Neural progenitor cell (in vitro differentiated cells): Measurements from ENCODE around the gene TMED7. TPM values are rescaled to one million over a fixed set of nuclear protein-coding genes. Genes with fewer than 3 reads are reported as not detected.

Experiments used
- DNase-seq: peaks from one replicate; pipeline ENCODE4 v3.0.0-alpha.2; 2016; ENCODE audit warnings: low spot score
- H2AFZ ChIP-seq: fragments of 200-600 bp; sonication (generic); replicated peaks from 2 replicates; pipeline ENCODE4 v1.6.1; 2016; ENCODE audit warnings: antibody characterized with exemption
- H3F3A ChIP-seq: fragments of 200-600 bp; sonication (generic); 2 replicates; pipeline ENCODE4 v1.6.1; 2016; ENCODE audit warnings: antibody characterized with exemption, low read depth
- H3K27ac ChIP-seq: fragments of 200-600 bp; sonication (generic); 2 replicates; pipeline ENCODE4 v1.5.1; 2016; ENCODE audit warnings: mild to moderate bottlenecking
- H3K27me3 ChIP-seq: fragments of 200-600 bp; sonication (generic); 2 replicates; pipeline ENCODE4 v1.6.1; 2016; ENCODE audit warnings: mild to moderate bottlenecking, moderate library complexity
- H3K36me3 ChIP-seq: fragments of 200-600 bp; sonication (generic); 2 replicates; pipeline ENCODE4 v1.5.1; 2016
- H3K4me1 ChIP-seq: fragments of 200-600 bp; sonication (generic); 2 replicates; pipeline ENCODE4 v1.6.1; 2016; ENCODE audit warnings: mixed run types
- H3K4me2 ChIP-seq: fragments of 200-600 bp; sonication (generic); 2 replicates; pipeline ENCODE4 v1.6.1; 2016
- H3K4me3 ChIP-seq: fragments of 200-600 bp; sonication (generic); 2 replicates; pipeline ENCODE4 v1.5.1; 2016
- H3K79me2 ChIP-seq: fragments of 200-600 bp; sonication (generic); 2 replicates; pipeline ENCODE4 v1.6.1; 2016; ENCODE audit warnings: low read depth
- H3K9ac ChIP-seq: fragments of 200-600 bp; sonication (generic); 2 replicates; pipeline ENCODE4 v1.6.1; 2016
- H3K9me3 ChIP-seq: fragments of 200-600 bp; sonication (generic); 2 replicates; pipeline ENCODE4 v1.5.1; 2016; ENCODE audit warnings: low read depth
- H4K20me1 ChIP-seq: fragments of 200-600 bp; sonication (generic); 2 replicates; pipeline ENCODE4 v1.6.1; 2016; ENCODE audit warnings: low read depth
- H3K27ac Mint-ChIP-seq: 3 replicates; pipeline ENCODE4 v1.8.0; 2021; ENCODE audit warnings: mixed read lengths
- H3K27me3 Mint-ChIP-seq: 2 replicates; pipeline ENCODE4 v1.8.0; 2022; ENCODE audit warnings: low read depth, mild to moderate bottlenecking, inconsistent platforms, moderate library complexity, mixed read lengths; ENCODE audit not compliant: insufficient read depth
- H3K36me3 Mint-ChIP-seq: 3 replicates; pipeline ENCODE4 v1.8.0; 2021; ENCODE audit warnings: mixed read lengths
- H3K4me1 Mint-ChIP-seq: 3 replicates; pipeline ENCODE4 v1.8.0; 2021; ENCODE audit warnings: mixed read lengths
- H3K4me3 Mint-ChIP-seq: 3 replicates; pipeline ENCODE4 v1.8.0; 2021; ENCODE audit warnings: mild to moderate bottlenecking, moderate library complexity, mixed read lengths
- H3K9me3 Mint-ChIP-seq: 3 replicates; pipeline ENCODE4 v1.8.0; 2020; ENCODE audit warnings: mixed read lengths
- CTCF ChIP-seq: fragments of 200-600 bp; sonication (generic); IDR thresholded peaks from 2 replicates; pipeline ENCODE4 v1.5.1; 2017; ENCODE audit warnings: antibody characterized with exemption, mild to moderate bottlenecking
- EZH2 ChIP-seq: fragments of 200-600 bp; sonication (generic); IDR thresholded peaks from 2 replicates; pipeline ENCODE4 v1.6.1; 2017; ENCODE audit warnings: antibody characterized with exemption, mild to moderate bottlenecking, moderate library complexity
- EZH2phosphoT487 ChIP-seq: fragments of 200-600 bp; sonication (generic); IDR thresholded peaks from 2 replicates; pipeline ENCODE4 v1.6.1; 2017; ENCODE audit warnings: antibody characterized with exemption
- total RNA-seq: library from RNA; depleted of rRNA; stranded (reverse); fragments of >200 nt; gene quantifications from 2 replicates; pipeline ENCODE4 v1.2.3, GENCODE V29; 2015; ENCODE audit warnings: low replicate concordance

TMED7 gene
- total RNA-seq, 1 donor from 2014 or later, result 112 TPM

- H3K79me2 ChIP-seq, result no peaks in the 10 kb centered on the region
- no peak overlapping the region for H3K27ac ChIP-seq
- Mint-ChIP-seq H3K4me1 (peaks cover 10% of the 10 kb centered on the region), H3K4me3 (peak overlapping the region; percentile 64), H3K9me3 (peaks cover 8% of the 10 kb centered on the region), H3K27me3 (no peaks in the 10 kb centered on the region), H3K27ac (no peak overlapping the region), H3K36me3 (peaks cover 25% of the 10 kb centered on the region)
- peaks cover 3% of the 10 kb centered on the region for H4K20me1 ChIP-seq
- no peak overlapping the region for H2AFZ ChIP-seq
- no peaks in the 10 kb centered on the region for H3K27me3 ChIP-seq
- H3K4me1 ChIP-seq, result peaks cover 21% of the 10 kb centered on the region
- peaks cover 16% of the 10 kb centered on the region for H3F3A ChIP-seq
- H3K4me2 ChIP-seq, result peak overlapping the region; percentile 92
- H3K9me3 ChIP-seq, result no peaks in the 10 kb centered on the region
- peaks cover 3% of the 10 kb centered on the region for H3K36me3 ChIP-seq
- TF ChIP-seq CTCF (no peak), EZH2phosphoT487 (no peak), EZH2 (no peak)
- peak; percentile 69 for DNase-seq
- peak overlapping the region; percentile 56 for H3K4me3 ChIP-seq
- no peak overlapping the region for H3K9ac ChIP-seq
Measured at GRCh38 chr5:115602591-115603125, 23.2 kb downstream of the TMED7 start.

GRCh38 chr5:115601701-115602590 is 23.9 kb downstream of the TMED7 start, which contains the start of gene TICAM2:
Gene TICAM2, minus strand, starts transcription at chr5:115602479. Its CDS starts 21,223 bp downstream, at chr5:115581256.
- no peak within 1 kb of the TSS for H3K9ac ChIP-seq
- Mint-ChIP-seq H3K4me1 (peaks cover 10% of the 10 kb centered on the region), H3K4me3 (peak within 1 kb of the TSS; percentile 64), H3K27me3 (no peaks in the 10 kb centered on the region), H3K9me3 (peaks cover 8% of the 10 kb centered on the region), H3K27ac (no peak within 1 kb of the TSS), H3K36me3 (peaks cover 25% of the 10 kb centered on the region)
- H3K4me3 ChIP-seq, result peak within 1 kb of the TSS; percentile 56
- peaks cover 3% of the 10 kb centered on the region for H3K36me3 ChIP-seq
- no peak within 1 kb of the TSS for H3K27ac ChIP-seq
- H3K9me3 ChIP-seq, result no peaks in the 10 kb centered on the region
- no peaks in the 10 kb centered on the region for H3K79me2 ChIP-seq
- peaks cover 16% of the 10 kb centered on the region for H3F3A ChIP-seq
- H3K4me2 ChIP-seq, result peak within 1 kb of the TSS; percentile 92
- no peak for TF ChIP-seq EZH2
- TF ChIP-seq CTCF, result peak; percentile 46
- no peaks in the 10 kb centered on the region for H3K27me3 ChIP-seq
- peak; percentile 76 for DNase-seq
- H4K20me1 ChIP-seq, result peaks cover 3% of the 10 kb centered on the region
- peak within 1 kb of the TSS; percentile 90 for H2AFZ ChIP-seq
- H3K4me1 ChIP-seq, result peaks cover 21% of the 10 kb centered on the region

GRCh38 chr5:115600766-115601165 is 25.1 kb downstream of the TMED7 start:
- H3K4me3 Mint-ChIP-seq, result no peak overlapping the region
- no peak overlapping the region for H3K4me2 ChIP-seq
- no peak for DNase-seq
- H3K36me3 ChIP-seq, result peaks cover 1% of the 10 kb centered on the region
- H3K36me3 Mint-ChIP-seq, result peaks cover 19% of the 10 kb centered on the region
- H3K4me3 ChIP-seq, result no peak overlapping the region
- no peak overlapping the region for H2AFZ ChIP-seq
- no peak overlapping the region for H3K9ac ChIP-seq
- peaks cover 21% of the 10 kb centered on the region for H3K4me1 ChIP-seq
- TF ChIP-seq EZH2phosphoT487, result no peak
- no peak for TF ChIP-seq EZH2
- TF ChIP-seq CTCF, result no peak
- no peaks in the 10 kb centered on the region for H3K27me3 ChIP-seq
- H3K27me3 Mint-ChIP-seq, result no peaks in the 10 kb centered on the region
- peaks cover 8% of the 10 kb centered on the region for H3K9me3 Mint-ChIP-seq
- H3K9me3 ChIP-seq, result no peaks in the 10 kb centered on the region
- H3F3A ChIP-seq, result peaks cover 16% of the 10 kb centered on the region
- H3K4me1 Mint-ChIP-seq, result peaks cover 10% of the 10 kb centered on the region
- peaks cover 3% of the 10 kb centered on the region for H4K20me1 ChIP-seq
- H3K79me2 ChIP-seq, result no peaks in the 10 kb centered on the region
- no peak overlapping the region for H3K27ac ChIP-seq
- H3K27ac Mint-ChIP-seq, result no peak overlapping the region
